ENCODE results near the gene TMPRSS11D.

Gene TMPRSS11D

GRCh38 chr4:67883902-67884301 lies at the start of gene TMPRSS11D:
Gene TMPRSS11D (minus strand): TSS chr4:67884002. CDS start chr4:67883933, 69 bp downstream.
- Histone ChIP-seq H3K4me3 (ENCODE audit: low read depth in 1 of 2, low read length in 2 of 2) (no peak within 1 kb of the TSS), H3K36me3 (ENCODE audit: control insufficient read depth in 1 of 2, insufficient read depth in 2 of 2, low read length in 2 of 2) (no peaks in the 10 kb centered on the region), H3K27ac (ENCODE audit: low read length) (no peak within 1 kb of the TSS), H3K27me3 (ENCODE audit: low read depth, low read length) (no peaks in the 10 kb centered on the region), H3K4me1 (ENCODE audit: control insufficient read depth in 1 of 2, insufficient read depth in 2 of 2, low read length in 2 of 2) (no peaks in the 10 kb centered on the region), H3K9me3 (ENCODE audit: control insufficient read depth in 1 of 2, low read length in 2 of 2) (no peaks in the 10 kb centered on the region)

GRCh38 chr4:67933038-67933437 lies 49.2 kb upstream of the TMPRSS11D start:
- peaks cover 0 to 3% of the 10 kb centered on the region in 2 donors for H3K9me3 ChIP-seq (ENCODE audit: control insufficient read depth in 1 of 2, low read length in 2 of 2)

GRCh38 chr4:67931256-67931655 lies 47.5 kb upstream of the TMPRSS11D start:
- Histone ChIP-seq H3K9me3 (ENCODE audit: control insufficient read depth in 1 of 2, low read length in 2 of 2) (peaks cover 0 to 2% of the 10 kb centered on the region in 2 donors), H3K4me3 (ENCODE audit: low read depth in 1 of 2, low read length in 2 of 2) (no peak overlapping the region), H3K27me3 (ENCODE audit: low read depth, low read length) (no peaks in the 10 kb centered on the region), H3K4me1 (ENCODE audit: control insufficient read depth in 1 of 2, insufficient read depth in 2 of 2, low read length in 2 of 2) (no peaks in the 10 kb centered on the region), H3K36me3 (ENCODE audit: control insufficient read depth in 1 of 2, insufficient read depth in 2 of 2, low read length in 2 of 2) (no peaks in the 10 kb centered on the region), H3K27ac (ENCODE audit: low read length) (no peak overlapping the region)

More at GRCh38 chr4:67933038-67933437, 49.2 kb upstream of the TMPRSS11D start:
- Histone ChIP-seq H3K36me3 (ENCODE audit: control insufficient read depth in 1 of 2, insufficient read depth in 2 of 2, low read length in 2 of 2) (no peaks in the 10 kb centered on the region), H3K4me1 (ENCODE audit: control insufficient read depth in 1 of 2, insufficient read depth in 2 of 2, low read length in 2 of 2) (no peaks in the 10 kb centered on the region), H3K4me3 (ENCODE audit: low read depth in 1 of 2, low read length in 2 of 2) (no peak overlapping the region), H3K27ac (ENCODE audit: low read length) (no peak overlapping the region), H3K27me3 (ENCODE audit: low read depth, low read length) (no peaks in the 10 kb centered on the region)

GRCh38 chr4:67929426-67929825 lies 45.6 kb upstream of the TMPRSS11D start:
- no peak overlapping the region for H3K4me3 ChIP-seq (ENCODE audit: low read depth in 1 of 2, low read length in 2 of 2)
- H3K36me3 ChIP-seq (ENCODE audit: control insufficient read depth in 1 of 2, insufficient read depth in 2 of 2, low read length in 2 of 2) = no peaks in the 10 kb centered on the region
- peaks cover 0 to 2% of the 10 kb centered on the region in 2 donors for H3K9me3 ChIP-seq (ENCODE audit: control insufficient read depth in 1 of 2, low read length in 2 of 2)
- H3K27ac ChIP-seq (ENCODE audit: low read length) = no peak overlapping the region
- H3K27me3 ChIP-seq (ENCODE audit: low read depth, low read length) = no peaks in the 10 kb centered on the region
- no peaks in the 10 kb centered on the region for H3K4me1 ChIP-seq (ENCODE audit: control insufficient read depth in 1 of 2, insufficient read depth in 2 of 2, low read length in 2 of 2)

- H3K36me3 ChIP-seq (ENCODE audit: control insufficient read depth in 1 of 2, insufficient read depth in 2 of 2, low read length in 2 of 2) = no peaks in the 10 kb centered on the region
- H3K4me3 ChIP-seq (ENCODE audit: low read depth in 1 of 2, low read length in 2 of 2) = no peak overlapping the region
- no peak overlapping the region for H3K27ac ChIP-seq (ENCODE audit: low read length)
- H3K9me3 ChIP-seq (ENCODE audit: control insufficient read depth in 1 of 2, low read length in 2 of 2) = peaks cover 0 to 2% of the 10 kb centered on the region in 2 donors
- H3K4me1 ChIP-seq (ENCODE audit: control insufficient read depth in 1 of 2, insufficient read depth in 2 of 2, low read length in 2 of 2) = no peaks in the 10 kb centered on the region
- H3K27me3 ChIP-seq (ENCODE audit: low read depth, low read length) = no peaks in the 10 kb centered on the region
Observed at GRCh38 chr4:67928546-67928945, 44.7 kb upstream of the TMPRSS11D start.

- H3K4me1 ChIP-seq (ENCODE audit: control insufficient read depth in 1 of 2, insufficient read depth in 2 of 2, low read length in 2 of 2) = no peaks in the 10 kb centered on the region
- no peaks in the 10 kb centered on the region for H3K27me3 ChIP-seq (ENCODE audit: low read depth, low read length)
- no peaks in the 10 kb centered on the region for H3K36me3 ChIP-seq (ENCODE audit: control insufficient read depth in 1 of 2, insufficient read depth in 2 of 2, low read length in 2 of 2)
- no peak overlapping the region for H3K4me3 ChIP-seq (ENCODE audit: low read depth in 1 of 2, low read length in 2 of 2)
- peaks cover 0 to 2% of the 10 kb centered on the region in 2 donors for H3K9me3 ChIP-seq (ENCODE audit: control insufficient read depth in 1 of 2, low read length in 2 of 2)
- H3K27ac ChIP-seq (ENCODE audit: low read length) = no peak overlapping the region
Observed at GRCh38 chr4:67927251-67927650, 43.4 kb upstream of the TMPRSS11D start.

- Histone ChIP-seq H3K9me3 (ENCODE audit: control insufficient read depth in 1 of 2, low read length in 2 of 2) (peaks cover 0 to 2% of the 10 kb centered on the region in 2 donors), H3K27ac (ENCODE audit: low read length) (no peak overlapping the region), H3K36me3 (ENCODE audit: control insufficient read depth in 1 of 2, insufficient read depth in 2 of 2, low read length in 2 of 2) (no peaks in the 10 kb centered on the region)
Observed at GRCh38 chr4:67926485-67926884, 42.7 kb upstream of the TMPRSS11D start.

GRCh38 chr4:67922697-67923096 lies 38.9 kb upstream of the TMPRSS11D start:
- Histone ChIP-seq H3K4me1 (ENCODE audit: control insufficient read depth in 1 of 2, insufficient read depth in 2 of 2, low read length in 2 of 2) (no peaks in the 10 kb centered on the region), H3K4me3 (ENCODE audit: low read depth in 1 of 2, low read length in 2 of 2) (no peak overlapping the region), H3K9me3 (ENCODE audit: control insufficient read depth in 1 of 2, low read length in 2 of 2) (peaks cover 0 to 2% of the 10 kb centered on the region in 2 donors), H3K27ac (ENCODE audit: low read length) (no peak overlapping the region), H3K36me3 (ENCODE audit: control insufficient read depth in 1 of 2, insufficient read depth in 2 of 2, low read length in 2 of 2) (no peaks in the 10 kb centered on the region), H3K27me3 (ENCODE audit: low read depth, low read length) (no peaks in the 10 kb centered on the region)

More at GRCh38 chr4:67926485-67926884, 42.7 kb upstream of the TMPRSS11D start:
- no peaks in the 10 kb centered on the region for H3K27me3 ChIP-seq (ENCODE audit: low read depth, low read length)
- H3K4me3 ChIP-seq (ENCODE audit: low read depth in 1 of 2, low read length in 2 of 2) = no peak overlapping the region
- H3K4me1 ChIP-seq (ENCODE audit: control insufficient read depth in 1 of 2, insufficient read depth in 2 of 2, low read length in 2 of 2) = no peaks in the 10 kb centered on the region

GRCh38 chr4:67918428-67918827 lies 34.6 kb upstream of the TMPRSS11D start:
- Histone ChIP-seq H3K36me3 (ENCODE audit: control insufficient read depth in 1 of 2, insufficient read depth in 2 of 2, low read length in 2 of 2) (no peaks in the 10 kb centered on the region), H3K4me3 (ENCODE audit: low read depth in 1 of 2, low read length in 2 of 2) (no peak overlapping the region), H3K9me3 (ENCODE audit: control insufficient read depth in 1 of 2, low read length in 2 of 2) (no peaks in the 10 kb centered on the region), H3K27me3 (ENCODE audit: low read depth, low read length) (no peaks in the 10 kb centered on the region), H3K27ac (ENCODE audit: low read length) (no peak overlapping the region), H3K4me1 (ENCODE audit: control insufficient read depth in 1 of 2, insufficient read depth in 2 of 2, low read length in 2 of 2) (no peaks in the 10 kb centered on the region)

- no peaks in the 10 kb centered on the region for H3K36me3 ChIP-seq (ENCODE audit: control insufficient read depth in 1 of 2, insufficient read depth in 2 of 2, low read length in 2 of 2)
- H3K27ac ChIP-seq (ENCODE audit: low read length) = no peak overlapping the region
- H3K9me3 ChIP-seq (ENCODE audit: control insufficient read depth in 1 of 2, low read length in 2 of 2) = no peaks in the 10 kb centered on the region
- no peaks in the 10 kb centered on the region for H3K27me3 ChIP-seq (ENCODE audit: low read depth, low read length)
- H3K4me1 ChIP-seq (ENCODE audit: control insufficient read depth in 1 of 2, insufficient read depth in 2 of 2, low read length in 2 of 2) = no peaks in the 10 kb centered on the region
- no peak overlapping the region for H3K4me3 ChIP-seq (ENCODE audit: low read depth in 1 of 2, low read length in 2 of 2)
Observed at GRCh38 chr4:67915400-67915966, 31.7 kb upstream of the TMPRSS11D start.

- Histone ChIP-seq H3K4me1 (ENCODE audit: control insufficient read depth in 1 of 2, insufficient read depth in 2 of 2, low read length in 2 of 2) (no peaks in the 10 kb centered on the region), H3K27ac (ENCODE audit: low read length) (no peak overlapping the region), H3K9me3 (ENCODE audit: control insufficient read depth in 1 of 2, low read length in 2 of 2) (no peaks in the 10 kb centered on the region), H3K36me3 (ENCODE audit: control insufficient read depth in 1 of 2, insufficient read depth in 2 of 2, low read length in 2 of 2) (no peaks in the 10 kb centered on the region), H3K27me3 (ENCODE audit: low read depth, low read length) (no peaks in the 10 kb centered on the region), H3K4me3 (ENCODE audit: low read depth in 1 of 2, low read length in 2 of 2) (no peak overlapping the region)
Observed at GRCh38 chr4:67912080-67912479, 28.3 kb upstream of the TMPRSS11D start.

GRCh38 chr4:67911638-67912037 lies 27.8 kb upstream of the TMPRSS11D start:
- no peak overlapping the region for H3K27ac ChIP-seq (ENCODE audit: low read length)
- H3K4me1 ChIP-seq (ENCODE audit: control insufficient read depth in 1 of 2, insufficient read depth in 2 of 2, low read length in 2 of 2) = no peaks in the 10 kb centered on the region
- no peaks in the 10 kb centered on the region for H3K27me3 ChIP-seq (ENCODE audit: low read depth, low read length)
- no peak overlapping the region for H3K4me3 ChIP-seq (ENCODE audit: low read depth in 1 of 2, low read length in 2 of 2)
- no peaks in the 10 kb centered on the region for H3K36me3 ChIP-seq (ENCODE audit: control insufficient read depth in 1 of 2, insufficient read depth in 2 of 2, low read length in 2 of 2)
- no peaks in the 10 kb centered on the region for H3K9me3 ChIP-seq (ENCODE audit: control insufficient read depth in 1 of 2, low read length in 2 of 2)
